Activated CD4-positive, alpha-beta T cell treated with anti-CD3 and anti-CD28 coated beads, Interleukin-10, Interleukin-2, amounts not matched to agents 100 ng/mL and 50 ng/mL, durations not matched to agents 16 hours and 8 hours (primary cell): ENCODE results near the gene PIGT.
A peak's percentile ranks its signal among the peaks of the same experiment; 100 is the strongest.

ENCODE experiments used
- DNase-seq: peaks from one replicate; pipeline ENCODE4 v3.0.0-alpha.2; 2020

The PIGT gene

GRCh38 chr20:45402946-45403345 is 13.0 kb upstream of the PIGT start:
- no peak for DNase-seq

DNA sequence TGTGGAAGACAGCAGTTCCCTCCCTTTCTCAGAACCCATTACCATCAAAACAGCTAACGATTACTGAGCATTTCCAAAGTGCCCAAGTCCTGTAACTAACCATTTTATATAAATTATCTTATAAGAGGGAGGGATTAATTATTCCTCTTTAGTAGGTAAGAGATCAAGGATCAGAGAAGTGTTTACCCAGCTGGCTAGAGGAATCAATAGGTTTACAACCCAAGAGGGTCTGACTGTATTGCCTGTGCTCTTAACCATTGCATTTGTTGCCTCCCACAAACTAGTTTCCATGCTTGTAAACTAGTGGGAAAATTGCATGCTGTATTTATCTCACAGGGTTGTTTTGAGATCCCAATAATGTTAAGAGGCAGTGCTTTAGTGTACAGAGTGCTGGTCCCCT is 11.5 kb upstream of the PIGT start:
- DNase-seq, result no peak

DNA sequence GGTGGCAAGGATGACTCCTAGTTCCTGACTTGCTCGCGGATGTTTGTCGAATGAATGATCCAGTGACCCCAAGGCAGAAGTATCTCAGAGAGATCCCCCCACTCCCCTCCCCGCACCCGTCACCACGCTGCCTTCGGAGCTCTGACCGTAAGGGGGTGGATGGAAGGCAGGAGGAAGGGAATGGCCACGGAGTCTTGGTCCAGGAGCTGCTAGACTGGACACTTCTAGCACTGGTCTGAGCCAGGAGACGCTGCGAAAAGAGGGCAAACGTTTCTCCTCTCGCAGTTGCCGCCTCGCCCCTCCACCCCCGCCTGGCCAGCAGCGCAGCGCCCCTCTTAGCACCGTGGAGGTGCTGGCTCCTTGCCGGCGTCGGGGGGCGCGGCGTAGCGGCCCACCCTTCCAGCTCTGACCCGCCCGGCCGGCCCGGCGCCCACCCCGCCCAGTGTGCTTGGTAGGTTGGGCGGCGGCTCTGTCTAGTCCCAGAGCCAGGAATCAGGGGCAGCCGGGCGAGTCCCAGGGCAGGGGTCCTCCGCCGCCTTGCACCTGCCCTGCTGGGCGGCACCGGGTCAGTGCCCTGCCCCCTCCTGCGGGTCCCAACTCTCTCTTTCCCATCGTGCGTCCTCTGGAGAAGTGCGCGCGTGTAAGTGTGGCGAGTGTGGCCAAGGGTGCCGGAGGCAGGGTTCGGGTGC is 10.2 kb upstream of the PIGT start:
- DNase-seq, result no peak

DNA sequence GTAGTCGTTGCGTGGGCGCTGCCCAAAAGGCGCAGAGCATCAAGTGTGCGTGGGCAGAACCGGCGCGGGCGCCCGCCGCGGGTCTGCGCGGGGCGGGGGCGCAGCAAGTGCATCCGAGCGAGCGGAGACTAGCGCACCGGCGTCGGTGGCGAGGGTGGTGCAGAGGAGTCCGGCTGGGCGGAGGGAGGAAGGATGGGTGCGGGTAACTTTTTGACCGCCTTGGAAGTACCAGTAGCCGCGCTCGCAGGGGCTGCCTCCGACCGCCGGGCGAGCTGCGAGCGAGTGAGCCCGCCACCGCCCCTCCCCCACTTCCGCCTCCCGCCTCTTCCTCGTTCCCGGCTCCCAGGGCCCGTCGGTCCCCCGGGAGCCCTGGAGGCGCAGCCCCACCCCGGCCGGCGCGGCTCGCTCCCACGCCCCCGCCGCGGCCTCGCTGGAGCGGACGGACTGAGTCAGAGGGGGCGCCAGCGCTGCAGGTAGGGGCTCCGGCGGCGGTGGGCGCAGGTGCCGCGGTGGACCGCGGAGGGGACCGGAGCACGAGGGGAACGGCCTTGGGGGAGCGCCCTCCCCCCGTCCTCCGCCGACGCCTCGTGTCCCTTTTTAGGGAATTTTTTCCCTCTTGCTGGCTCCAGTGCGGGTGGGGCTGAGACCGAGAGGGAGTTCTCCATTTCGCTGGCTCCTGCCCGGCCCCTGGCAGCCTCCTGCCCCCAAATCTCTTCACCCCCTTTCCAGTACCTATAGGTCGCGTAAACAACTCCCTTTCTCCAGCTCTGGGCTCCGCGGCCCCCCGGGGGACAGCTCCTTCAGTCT is 9.5 kb upstream of the PIGT start:
- peak; percentile 36 for DNase-seq

DNA sequence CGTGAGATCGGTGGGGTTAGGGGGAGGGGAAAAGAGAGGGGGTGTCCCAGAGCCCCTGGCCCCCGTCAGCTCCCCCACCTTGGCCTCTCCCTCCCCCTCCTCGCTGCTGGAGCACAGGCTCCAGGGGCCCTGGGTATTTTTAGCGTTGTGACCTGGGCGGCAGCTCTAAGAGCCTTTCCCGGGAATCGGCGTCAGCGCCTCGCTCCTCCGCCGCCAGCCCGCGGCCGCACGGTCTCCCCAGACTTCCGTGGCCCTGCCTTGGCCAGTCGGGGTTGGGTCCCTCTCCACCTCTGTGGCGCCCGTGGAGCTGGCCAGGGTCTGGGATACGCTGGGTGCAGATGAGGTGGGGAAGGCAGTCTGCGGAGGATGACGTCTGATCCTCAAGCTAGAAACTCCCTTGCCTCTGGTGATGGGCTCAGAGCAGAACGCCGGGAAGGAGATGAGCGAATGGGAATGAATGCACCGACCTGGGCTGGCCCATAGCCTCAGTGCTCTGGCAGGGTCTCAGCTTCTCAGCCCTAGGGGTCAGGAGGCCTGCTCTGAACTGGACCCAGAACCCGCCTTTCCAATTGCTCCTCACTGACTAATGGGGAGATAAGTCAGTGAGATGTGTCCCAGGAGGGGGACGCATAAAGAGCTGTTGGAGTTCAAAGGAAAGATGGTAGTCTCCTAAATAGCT is 8.7 kb upstream of the PIGT start:
- no peak for DNase-seq

DNA sequence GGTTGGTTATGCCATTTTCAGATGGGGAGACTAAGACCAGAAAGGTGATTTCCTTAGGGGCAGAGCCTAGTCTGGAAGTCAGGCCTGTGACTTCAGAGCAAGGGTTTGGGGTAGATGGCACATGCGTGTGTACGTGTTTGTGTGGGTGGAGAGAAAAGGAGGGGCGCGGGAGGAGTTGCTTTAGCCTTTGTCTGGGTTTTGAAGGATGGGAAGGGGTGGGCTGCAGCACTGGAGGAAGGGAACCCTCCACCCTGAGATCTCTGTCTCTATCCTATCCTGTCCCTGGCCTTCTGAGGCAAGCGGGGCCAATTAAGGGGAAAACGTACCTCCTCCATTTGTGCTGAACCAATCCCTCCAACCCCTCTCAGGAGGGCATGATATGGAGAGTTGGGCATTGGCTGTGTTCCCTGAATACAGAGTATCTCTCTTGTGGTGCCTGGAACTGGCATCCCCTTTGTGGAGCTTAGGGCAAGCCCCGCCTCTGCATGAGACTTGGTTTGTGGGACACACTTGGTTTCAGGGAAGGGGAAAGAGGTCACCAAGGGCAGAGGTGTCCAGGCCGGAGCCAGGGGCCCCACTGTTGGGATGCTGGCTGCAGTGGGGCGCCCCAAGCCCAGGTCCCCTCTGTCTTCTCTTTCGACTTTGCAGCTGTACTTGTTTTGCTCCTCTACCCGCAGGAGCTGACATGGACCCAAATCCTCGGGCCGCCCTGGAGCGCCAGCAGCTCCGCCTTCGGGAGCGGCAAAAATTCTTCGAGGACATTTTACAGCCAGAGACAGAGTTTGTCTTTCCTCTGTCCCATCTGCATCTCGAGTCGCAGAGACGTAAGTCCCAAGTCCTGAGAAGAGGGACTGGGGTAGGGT is 7.9 kb upstream of the PIGT start, which contains the start of gene DBNDD2:
TSS of gene DBNDD2 (plus strand) at position 507 of the 863 bp plus-strand sequence. CDS start at position 686, 179 bp downstream.
- DNase-seq, result no peak

GRCh38 chr20:45408646-45409213 is 7.2 kb upstream of the PIGT start:
- no peak for DNase-seq

DNA sequence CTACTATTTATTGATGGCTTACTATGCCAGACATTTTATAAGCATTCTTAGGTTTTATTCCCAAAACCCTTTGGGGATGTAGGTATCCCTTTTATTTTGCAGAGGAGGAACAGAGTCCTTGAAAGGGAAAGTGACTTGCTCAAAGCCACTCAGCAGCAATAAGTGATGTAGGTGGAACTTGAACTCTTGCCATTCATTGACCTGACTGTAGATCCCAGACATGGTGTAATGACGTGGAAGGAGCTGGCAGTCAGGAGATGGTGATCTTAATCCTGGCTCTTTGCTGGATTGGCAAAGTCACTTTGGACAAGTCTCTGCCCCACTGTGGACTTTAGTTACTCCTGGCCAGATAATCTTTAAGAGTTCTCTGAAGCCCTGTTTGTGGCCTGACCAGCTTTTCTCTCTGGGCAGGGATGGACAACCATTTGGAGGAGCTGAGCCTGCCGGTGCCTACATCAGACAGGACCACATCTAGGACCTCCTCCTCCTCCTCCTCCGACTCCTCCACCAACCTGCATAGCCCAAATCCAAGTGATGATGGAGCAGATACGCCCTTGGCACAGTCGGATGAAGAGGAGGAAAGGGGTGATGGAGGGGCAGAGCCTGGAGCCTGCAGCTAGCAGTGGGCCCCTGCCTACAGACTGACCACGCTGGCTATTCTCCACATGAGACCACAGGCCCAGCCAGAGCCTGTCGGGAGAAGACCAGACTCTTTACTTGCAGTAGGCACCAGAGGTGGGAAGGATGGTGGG is 6.2 kb upstream of the PIGT start:
- DNase-seq, result no peak

DNA sequence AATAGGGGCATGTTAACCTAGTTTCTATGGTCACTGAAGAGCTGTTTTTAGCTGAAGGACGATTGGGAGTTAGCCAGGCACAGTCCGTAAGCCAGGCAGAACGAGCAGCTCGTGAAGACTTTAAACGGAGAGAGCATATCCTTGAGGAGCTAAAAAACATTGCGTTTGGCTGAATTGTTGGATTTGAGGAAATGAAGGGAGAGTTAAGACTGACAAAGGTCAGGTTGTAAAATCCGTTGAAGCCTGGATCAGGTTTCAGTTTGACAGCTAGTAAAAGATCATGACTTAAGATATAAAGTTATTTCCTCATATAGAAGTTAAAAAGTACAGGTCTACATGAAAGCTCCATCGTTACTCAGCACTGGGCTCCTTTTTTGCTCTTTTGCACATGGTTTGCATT is 5.1 kb upstream of the PIGT start:
- no peak for DNase-seq

DNA sequence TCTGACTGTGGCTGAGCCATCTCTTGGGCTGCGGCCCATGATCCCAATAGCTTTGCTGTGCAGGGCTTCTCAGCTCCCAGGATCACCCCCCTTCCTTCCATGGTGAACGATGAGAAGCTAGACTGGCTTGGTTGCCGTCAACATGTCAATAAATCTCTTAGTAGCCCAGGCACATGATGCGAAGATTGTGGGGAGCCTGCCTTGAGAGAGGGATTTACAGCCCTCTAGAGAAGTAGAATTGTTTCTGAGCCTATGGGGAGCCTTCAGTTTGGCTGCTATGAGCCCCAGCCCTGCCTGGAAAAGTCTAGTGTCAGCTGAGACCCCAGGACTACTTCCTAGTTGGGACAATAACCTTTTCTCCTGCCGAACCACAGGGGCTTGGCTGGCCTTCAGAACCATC is 3.3 kb upstream of the PIGT start:
- no peak for DNase-seq

DNA sequence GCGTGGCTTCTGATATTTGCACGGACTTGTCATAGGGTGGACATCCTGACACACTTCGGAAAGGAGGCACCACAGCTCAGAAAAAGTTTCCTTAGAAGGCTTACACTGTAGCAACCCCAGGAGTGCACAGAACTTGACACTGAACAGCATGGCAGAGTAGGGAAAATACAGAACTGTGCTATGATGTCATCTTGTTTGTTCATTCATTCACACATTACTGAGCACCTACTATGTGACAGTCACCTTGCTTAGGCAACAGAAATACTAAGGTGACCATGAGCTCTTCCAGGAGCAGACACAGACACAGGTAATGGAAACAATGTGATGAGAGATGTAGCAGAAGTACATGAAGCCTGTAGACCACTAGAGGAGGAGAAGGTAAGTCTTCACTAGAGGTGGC is 2.5 kb upstream of the PIGT start:
- no peak for DNase-seq

GRCh38 chr20:45416917-45417316 is 976 bp downstream of the PIGT start:
- DNase-seq, result no peak

DNA sequence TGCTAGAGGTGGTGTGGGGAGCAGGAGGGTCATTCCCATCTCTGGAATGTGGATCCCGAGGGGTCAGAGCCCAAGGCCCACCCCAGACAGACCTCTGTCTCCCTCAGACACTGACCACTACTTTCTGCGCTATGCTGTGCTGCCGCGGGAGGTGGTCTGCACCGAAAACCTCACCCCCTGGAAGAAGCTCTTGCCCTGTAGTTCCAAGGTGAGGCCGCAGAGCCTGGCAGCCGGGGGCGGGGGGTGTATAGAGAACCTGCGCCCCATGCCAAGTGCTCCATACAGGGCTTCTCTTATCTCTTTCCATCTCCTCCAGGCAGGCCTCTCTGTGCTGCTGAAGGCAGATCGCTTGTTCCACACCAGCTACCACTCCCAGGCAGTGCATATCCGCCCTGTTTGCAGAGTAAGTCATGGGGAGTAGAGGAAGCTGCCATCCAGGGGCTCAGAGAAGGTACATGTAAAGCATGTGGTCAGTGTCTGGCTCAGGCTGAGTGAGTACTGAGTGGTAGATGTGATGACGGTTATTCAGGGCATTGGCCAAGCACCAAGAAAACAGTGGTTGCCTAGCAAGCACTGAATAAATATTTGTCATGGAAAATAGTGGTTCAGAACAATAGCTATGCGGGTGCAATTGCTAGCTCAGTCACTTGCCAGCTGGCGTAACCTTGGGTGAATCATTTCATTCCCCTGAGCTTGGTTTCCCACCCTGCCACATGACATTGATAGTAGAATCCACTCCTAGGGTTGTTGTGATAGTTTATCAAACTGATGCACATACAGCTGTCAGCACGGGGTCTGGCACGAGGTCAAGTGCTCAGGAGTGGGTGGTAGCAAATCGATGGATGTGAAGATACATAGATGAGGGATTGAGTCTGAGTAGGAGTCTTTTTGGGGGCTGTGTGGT is 3.5 kb downstream of the PIGT start:
- peak; percentile 67 for DNase-seq

GRCh38 chr20:45420125-45420524 is 4.2 kb downstream of the PIGT start:
- no peak for DNase-seq

- DNase-seq, result no peak
These were observed 7.8 kb downstream of the PIGT start for GRCh38 chr20:45423700-45424099.

DNA sequence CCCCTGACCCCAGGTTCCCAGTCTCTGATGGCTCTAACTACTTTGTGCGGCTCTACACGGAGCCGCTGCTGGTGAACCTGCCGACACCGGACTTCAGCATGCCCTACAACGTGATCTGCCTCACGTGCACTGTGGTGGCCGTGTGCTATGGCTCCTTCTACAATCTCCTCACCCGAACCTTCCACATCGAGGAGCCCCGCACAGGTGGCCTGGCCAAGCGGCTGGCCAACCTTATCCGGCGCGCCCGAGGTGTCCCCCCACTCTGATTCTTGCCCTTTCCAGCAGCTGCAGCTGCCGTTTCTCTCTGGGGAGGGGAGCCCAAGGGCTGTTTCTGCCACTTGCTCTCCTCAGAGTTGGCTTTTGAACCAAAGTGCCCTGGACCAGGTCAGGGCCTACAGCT is 9.6 kb downstream of the PIGT start:
- DNase-seq, result no peak

DNA sequence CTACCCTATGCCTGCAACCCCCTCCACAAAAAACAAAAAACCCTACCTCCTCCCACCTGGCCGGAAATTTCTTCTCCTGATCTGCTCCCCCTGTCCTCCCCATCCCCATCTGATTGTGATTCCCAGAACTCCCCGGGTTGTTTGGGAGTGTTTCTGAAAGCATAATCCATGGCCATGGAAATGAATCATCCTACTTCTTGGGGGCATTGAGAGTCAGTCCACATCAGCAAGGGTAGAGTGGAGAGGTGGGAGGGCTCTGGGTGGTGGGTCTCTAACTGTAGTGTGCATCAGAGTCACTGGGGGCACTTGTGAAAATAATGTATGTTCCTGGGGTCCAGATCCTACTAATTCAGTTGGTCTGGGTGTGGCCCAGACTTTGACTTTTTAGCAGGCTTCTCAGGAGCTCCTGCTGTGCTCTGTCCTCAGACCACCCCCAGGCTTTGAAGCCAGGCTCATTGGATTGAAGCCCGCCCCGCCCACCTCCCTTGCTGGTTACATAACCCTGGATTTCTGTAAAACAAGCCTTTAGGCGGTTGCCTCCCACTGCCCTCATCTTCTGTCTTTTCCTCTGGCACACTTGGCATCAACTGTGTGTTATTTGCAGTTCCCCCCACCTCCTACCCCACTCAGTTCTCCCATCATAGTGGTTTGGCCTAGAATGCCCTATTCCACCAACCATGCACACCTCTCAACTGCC is 10.5 kb downstream of the PIGT start:
- no peak for DNase-seq

DNA sequence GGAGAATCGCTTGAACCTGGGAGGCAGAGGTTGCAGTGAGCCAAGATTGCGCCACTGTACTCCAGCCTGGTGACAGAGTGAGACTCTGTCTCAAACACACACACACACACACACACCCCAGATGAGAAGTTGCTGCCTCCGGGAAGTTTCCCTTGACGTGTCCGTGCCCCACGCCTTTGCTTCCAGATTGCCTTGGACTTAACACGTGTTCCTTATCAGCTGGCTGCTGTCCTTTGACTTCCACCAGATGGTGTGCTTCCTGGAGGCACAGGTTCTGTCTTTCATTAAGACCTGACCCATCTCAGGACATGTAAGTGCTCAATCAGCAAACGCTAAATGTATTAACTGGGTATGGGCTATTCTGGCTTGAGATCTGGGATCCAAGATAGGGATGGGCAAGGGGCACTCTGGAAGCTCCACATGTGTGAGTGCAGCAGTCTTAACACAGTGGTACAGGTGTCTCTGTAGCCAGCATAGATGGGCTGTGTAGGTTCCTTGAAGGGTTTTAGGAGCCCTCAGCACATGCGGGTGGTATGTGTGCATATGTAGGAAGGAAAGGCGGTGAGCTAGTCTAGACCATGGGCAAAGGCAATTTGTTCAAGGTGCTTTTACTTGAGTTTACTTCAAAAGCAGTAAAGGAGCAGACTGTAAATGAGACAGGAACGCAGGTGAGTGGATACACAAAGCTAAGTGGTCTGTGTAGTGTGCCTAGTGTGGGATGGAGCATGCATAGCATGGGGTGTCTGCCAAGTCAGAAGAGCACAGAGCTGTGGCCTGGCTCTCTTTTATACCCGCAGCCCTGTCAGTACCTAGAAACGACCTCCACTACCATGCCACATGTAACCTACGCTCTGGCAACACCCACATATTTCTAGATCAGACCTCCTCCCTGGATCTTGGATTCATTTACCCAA is 11.6 kb downstream of the PIGT start:
- DNase-seq, result no peak

DNA sequence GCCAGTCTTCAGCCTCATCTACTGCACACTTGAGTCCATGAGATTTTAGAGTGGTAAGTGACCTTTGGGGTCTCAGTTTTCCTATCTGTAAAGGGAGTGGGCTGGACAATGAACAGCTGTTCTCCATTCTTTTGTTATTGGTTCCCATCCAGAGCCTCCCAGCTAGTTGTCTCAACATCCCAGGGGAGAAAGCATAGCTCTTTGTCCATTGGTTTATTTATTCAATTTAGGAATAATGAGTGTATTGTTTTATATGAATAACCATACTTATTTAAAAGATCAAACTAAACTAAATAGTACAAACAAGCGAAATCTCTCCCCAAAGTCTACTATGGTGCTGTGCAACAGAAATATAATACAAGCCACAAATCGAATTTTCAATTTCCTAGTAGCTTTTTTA is 13.7 kb downstream of the PIGT start:
- no peak for DNase-seq
